Effector memory CD8-positive, alpha-beta T cell (primary cell): ENCODE data around the gene SGTA.
A peak's percentile ranks its signal among the peaks of the same experiment; 100 is the strongest.

Experiments
- ATAC-seq: fragments of 150-1000 bp; cut with Tn5 transposase; replicated peaks from 2 replicates; pipeline ENCODE4 v1.10.0; 2021; ENCODE audit warnings: mild to moderate bottlenecking, moderate library complexity
- DNase-seq, 3 experiments: peaks; one replicate each; pipeline ENCODE4 v3.0.0; 2021
- H3K27ac Mint-ChIP-seq, 2 donors: one replicate each; pipeline ENCODE4 v1.8.0; 2022; ENCODE audit warnings: mild to moderate bottlenecking in 2 of 2, mixed read lengths in 2 of 2, moderate library complexity in 2 of 2
- H3K27me3 Mint-ChIP-seq, 2 donors: one replicate each; pipeline ENCODE4 v1.8.0; 2022; ENCODE audit warnings: mixed read lengths in 2 of 2
- H3K36me3 Mint-ChIP-seq: one replicate; pipeline ENCODE4 v1.8.0; 2022; ENCODE audit warnings: mild to moderate bottlenecking, moderate library complexity, mixed read lengths; ENCODE audit not compliant: insufficient read depth
- H3K4me1 Mint-ChIP-seq, 2 donors: one replicate each; pipeline ENCODE4 v1.8.0; 2022; ENCODE audit warnings: low read depth in 2 of 2, mixed read lengths in 2 of 2
- H3K4me3 Mint-ChIP-seq, 2 donors: one replicate each; pipeline ENCODE4 v1.8.0; 2022; ENCODE audit warnings: mild to moderate bottlenecking in 2 of 2, mixed read lengths in 2 of 2, moderate library complexity in 2 of 2
- H3K9me3 Mint-ChIP-seq, 2 donors: one replicate each; pipeline ENCODE4 v1.8.0; 2022; ENCODE audit warnings: mixed read lengths in 2 of 2

The SGTA gene

GRCh38 chr19:2755811-2756210, 27.3 kb downstream of the SGTA start:
- no peak overlapping the region for H3K27ac Mint-ChIP-seq
- H3K36me3 Mint-ChIP-seq, result peaks cover 21% of the 10 kb centered on the region
- H3K4me3 Mint-ChIP-seq, result no peak overlapping the region
- peaks cover 3 to 8% of the 10 kb centered on the region in 2 donors for H3K4me1 Mint-ChIP-seq
- no peaks in the 10 kb centered on the region for H3K27me3 Mint-ChIP-seq
- DNase-seq, result no peak
- no peaks in the 10 kb centered on the region for H3K9me3 Mint-ChIP-seq
- no peak for ATAC-seq

GRCh38 chr19:2755448-2755705, 27.7 kb downstream of the SGTA start:
- H3K9me3 Mint-ChIP-seq, result no peaks in the 10 kb centered on the region

GRCh38 chr19:2754659-2755447, 28.2 kb downstream of the SGTA start:
- Mint-ChIP-seq H3K27ac (no peak overlapping the region), H3K4me1 (peaks cover 3 to 8% of the 10 kb centered on the region in 2 donors), H3K4me3 (no peak overlapping the region), H3K36me3 (peaks cover 11% of the 10 kb centered on the region), H3K9me3 (no peaks in the 10 kb centered on the region), H3K27me3 (no peaks in the 10 kb centered on the region)
- DNase-seq (no peak), ATAC-seq (no peak)

More at GRCh38 chr19:2755448-2755705, 27.7 kb downstream of the SGTA start:
- Mint-ChIP-seq H3K27me3 (no peaks in the 10 kb centered on the region), H3K27ac (no peak overlapping the region), H3K36me3 (peaks cover 16% of the 10 kb centered on the region), H3K4me3 (no peak overlapping the region), H3K4me1 (peaks cover 3 to 8% of the 10 kb centered on the region in 2 donors)
- no peak for DNase-seq
- no peak for ATAC-seq

DNA sequence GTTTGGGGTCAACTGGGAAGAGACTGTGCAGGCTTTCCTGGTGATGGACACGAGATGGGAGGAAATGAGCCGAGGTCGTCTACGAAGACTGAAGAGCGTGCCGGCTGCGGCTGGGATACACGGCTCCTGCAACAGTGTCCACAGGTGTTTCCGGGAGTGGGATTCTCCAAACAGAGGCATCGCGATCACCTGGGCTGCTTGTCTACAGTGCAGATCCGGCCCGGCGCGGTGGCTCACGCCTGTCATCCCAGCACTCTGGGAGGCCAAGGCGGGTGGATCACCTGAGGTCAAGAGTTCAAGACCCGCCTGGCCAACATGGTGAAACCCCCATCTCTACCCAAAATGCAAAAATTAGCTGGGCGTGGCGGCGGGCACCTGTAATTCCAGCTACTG, 31.6 kb downstream of the SGTA start:
- peaks cover 7% of the 10 kb centered on the region for H3K36me3 Mint-ChIP-seq
- peaks cover 0 to 3% of the 10 kb centered on the region in 2 donors for H3K4me1 Mint-ChIP-seq
- ATAC-seq (no peak), DNase-seq (no peak)
- H3K4me3 Mint-ChIP-seq, result no peak overlapping the region
- no peak overlapping the region for H3K27ac Mint-ChIP-seq
- no peaks in the 10 kb centered on the region for H3K27me3 Mint-ChIP-seq
- H3K9me3 Mint-ChIP-seq, result no peaks in the 10 kb centered on the region

GRCh38 chr19:2750808-2751437, 32.1 kb downstream of the SGTA start:
- H3K9me3 Mint-ChIP-seq, result no peaks in the 10 kb centered on the region

DNA sequence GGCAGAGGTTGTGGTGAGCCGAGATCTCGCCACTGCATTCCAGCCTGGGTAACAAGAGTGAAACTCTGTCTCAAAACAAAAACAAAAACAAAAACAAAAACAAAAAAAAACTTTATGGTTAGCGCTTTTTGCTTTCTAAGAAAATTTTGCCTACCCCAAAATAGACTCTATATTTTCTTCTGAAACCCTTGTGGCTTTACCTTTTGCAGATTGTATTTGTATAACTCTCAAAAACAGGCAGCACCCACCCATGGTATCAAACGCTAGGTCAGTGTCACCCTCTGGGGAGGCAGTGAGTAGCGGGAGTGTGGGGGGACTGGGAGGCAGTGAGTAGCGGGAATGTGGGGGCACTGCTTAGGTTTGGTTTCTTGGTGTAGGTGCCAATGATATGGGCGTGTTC, 35.7 kb downstream of the SGTA start:
- DNase-seq, result no peak
- peaks cover 0 to 3% of the 10 kb centered on the region in 2 donors for H3K4me1 Mint-ChIP-seq
- H3K27me3 Mint-ChIP-seq, result peaks cover 12 to 26% of the 10 kb centered on the region in 2 donors
- no peak for ATAC-seq
- no peak overlapping the region for H3K4me3 Mint-ChIP-seq
- no peak overlapping the region for H3K27ac Mint-ChIP-seq
- no peaks in the 10 kb centered on the region for H3K9me3 Mint-ChIP-seq
- H3K36me3 Mint-ChIP-seq, result peaks cover 3% of the 10 kb centered on the region

More at GRCh38 chr19:2750808-2751437, 32.1 kb downstream of the SGTA start:
- H3K27me3 Mint-ChIP-seq, result peaks cover 0 to 1% of the 10 kb centered on the region in 2 donors
- DNase-seq (no peak), ATAC-seq (no peak)
- H3K36me3 Mint-ChIP-seq, result peaks cover 3% of the 10 kb centered on the region
- H3K4me1 Mint-ChIP-seq, result peaks cover 0 to 3% of the 10 kb centered on the region in 2 donors
- H3K27ac Mint-ChIP-seq, result no peak overlapping the region
- H3K4me3 Mint-ChIP-seq, result no peak overlapping the region

DNA sequence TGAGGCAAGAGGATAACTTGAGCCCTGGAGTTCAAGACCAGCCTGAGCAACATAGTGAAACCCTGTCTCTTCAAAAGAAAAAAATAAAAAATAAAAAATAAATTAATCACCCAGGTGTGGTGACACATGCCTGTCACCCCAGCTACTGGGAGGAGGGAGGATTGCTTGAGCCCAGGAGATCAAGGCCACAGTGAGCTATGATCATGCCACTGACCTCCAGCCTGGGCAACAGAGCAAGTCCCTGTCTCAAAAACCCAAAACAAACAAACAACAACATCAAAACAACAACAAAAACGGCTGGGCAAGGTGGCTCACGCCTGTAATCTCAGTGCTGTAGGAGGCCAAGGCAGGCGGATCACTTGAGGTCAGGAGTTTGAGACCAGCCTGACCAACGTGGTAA, 39.0 kb downstream of the SGTA start:
- Mint-ChIP-seq H3K9me3 (no peaks in the 10 kb centered on the region), H3K27me3 (peaks cover 20 to 40% of the 10 kb centered on the region in 2 donors), H3K27ac (no peak overlapping the region), H3K4me1 (peaks cover 4 to 9% of the 10 kb centered on the region in 2 donors), H3K36me3 (peaks cover 7% of the 10 kb centered on the region), H3K4me3 (no peak overlapping the region)
- ATAC-seq, result no peak
- DNase-seq, result no peak

- no peak for ATAC-seq
- Mint-ChIP-seq H3K27me3 (peaks cover 20 to 40% of the 10 kb centered on the region in 2 donors), H3K4me3 (no peak overlapping the region)
Observed at GRCh38 chr19:2743099-2743498, 40.0 kb downstream of the SGTA start.

GRCh38 chr19:2740314-2740656, 42.8 kb downstream of the SGTA start:
- no peaks in the 10 kb centered on the region for H3K9me3 Mint-ChIP-seq
- peak overlapping the region; percentile 16 to 71 for H3K27ac Mint-ChIP-seq
- peaks cover 13% of the 10 kb centered on the region for H3K36me3 Mint-ChIP-seq
- peak overlapping the region; percentile 82 to 88 for H3K4me3 Mint-ChIP-seq
- ATAC-seq (no peak), DNase-seq (no peak)
- H3K4me1 Mint-ChIP-seq, result peaks cover 14 to 19% of the 10 kb centered on the region in 2 donors
- peaks cover 20 to 32% of the 10 kb centered on the region in 2 donors for H3K27me3 Mint-ChIP-seq

More at GRCh38 chr19:2743099-2743498, 40.0 kb downstream of the SGTA start:
- DNase-seq, result no peak
- peaks cover 7% of the 10 kb centered on the region for H3K36me3 Mint-ChIP-seq
- H3K4me1 Mint-ChIP-seq, result peaks cover 11 to 14% of the 10 kb centered on the region in 2 donors
- H3K27ac Mint-ChIP-seq, result no peak overlapping the region
- H3K9me3 Mint-ChIP-seq, result no peaks in the 10 kb centered on the region

GRCh38 chr19:2739602-2740313, 43.3 kb downstream of the SGTA start, which contains the start of gene SLC39A3:
TSS of gene SLC39A3 (minus strand) at chr19:2740017. CDS start at chr19:2737257, 2,760 bp downstream.
- peak within 1 kb of the TSS; percentile 16 to 71 for H3K27ac Mint-ChIP-seq
- DNase-seq, result peak; percentile 99
- H3K9me3 Mint-ChIP-seq, result no peaks in the 10 kb centered on the region
- ATAC-seq, result peak; percentile 100
- H3K4me1 Mint-ChIP-seq, result peaks cover 16 to 21% of the 10 kb centered on the region in 2 donors
- H3K27me3 Mint-ChIP-seq, result peaks cover 20 to 27% of the 10 kb centered on the region in 2 donors
- peaks cover 15% of the 10 kb centered on the region for H3K36me3 Mint-ChIP-seq
- H3K4me3 Mint-ChIP-seq, result peak within 1 kb of the TSS; percentile 82 to 88

- no peaks in the 10 kb centered on the region for H3K9me3 Mint-ChIP-seq
- no peak overlapping the region for H3K27ac Mint-ChIP-seq
- H3K4me1 Mint-ChIP-seq, result peaks cover 21 to 27% of the 10 kb centered on the region in 2 donors
- H3K4me3 Mint-ChIP-seq, result no peak overlapping the region
- ATAC-seq (no peak), DNase-seq (no peak)
- H3K36me3 Mint-ChIP-seq, result peaks cover 16% of the 10 kb centered on the region
- H3K27me3 Mint-ChIP-seq, result peaks cover 1 to 7% of the 10 kb centered on the region in 2 donors
Observed at GRCh38 chr19:2736550-2737190, 46.4 kb downstream of the SGTA start.

GRCh38 chr19:2735374-2735773, 47.7 kb downstream of the SGTA start:
- Mint-ChIP-seq H3K4me1 (peaks cover 21 to 27% of the 10 kb centered on the region in 2 donors), H3K36me3 (peaks cover 16% of the 10 kb centered on the region), H3K4me3 (no peak overlapping the region), H3K27me3 (no peaks in the 10 kb centered on the region), H3K27ac (no peak overlapping the region), H3K9me3 (no peaks in the 10 kb centered on the region)
- ATAC-seq, result no peak
- DNase-seq, result no peak

GRCh38 chr19:2734589-2735288, 48.3 kb downstream of the SGTA start:
- Mint-ChIP-seq H3K36me3 (peaks cover 12% of the 10 kb centered on the region), H3K27me3 (no peaks in the 10 kb centered on the region)
- no peak for DNase-seq

More at GRCh38 chr19:2734589-2735288, 48.3 kb downstream of the SGTA start:
- Mint-ChIP-seq H3K9me3 (no peaks in the 10 kb centered on the region), H3K4me1 (peaks cover 19 to 27% of the 10 kb centered on the region in 2 donors), H3K4me3 (no peak overlapping the region), H3K27ac (no peak overlapping the region)
- ATAC-seq, result no peak
